HG03159 (cell line): ENCODE results near the gene PTPRK.
A peak's percentile ranks its signal among the peaks of the same experiment; 100 is the strongest.

ENCODE experiments used
- ATAC-seq: cut with Tn5 transposase; IDR thresholded peaks from one replicate; pipeline ENCODE4 v1.9.1; 2021; ENCODE audit warnings: mild to moderate bottlenecking, moderate library complexity; ENCODE audit not compliant: unreplicated experiment

The PTPRK gene

GRCh38 chr6:128156321-128157111 is 363.9 kb downstream of the PTPRK start:
- no peak for ATAC-seq

DNA sequence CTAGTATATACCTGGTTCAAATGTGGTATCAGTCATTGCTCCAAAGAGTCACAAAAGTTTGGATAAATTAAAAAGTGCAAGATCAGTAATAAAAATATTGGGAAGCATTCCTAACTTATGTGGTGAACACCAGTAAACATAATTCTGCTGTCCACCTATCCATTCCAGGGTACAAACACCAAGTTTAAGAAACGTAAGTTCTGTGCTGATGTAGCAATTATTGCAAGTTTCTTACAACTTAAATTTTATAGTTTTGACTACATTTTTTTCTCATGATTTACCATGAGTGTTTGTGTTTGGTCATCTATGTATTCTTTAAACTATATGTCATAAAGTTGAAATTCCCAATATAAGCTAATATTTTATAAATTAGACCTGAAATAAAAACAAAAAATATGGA is 364.6 kb downstream of the PTPRK start:
- no peak for ATAC-seq

DNA sequence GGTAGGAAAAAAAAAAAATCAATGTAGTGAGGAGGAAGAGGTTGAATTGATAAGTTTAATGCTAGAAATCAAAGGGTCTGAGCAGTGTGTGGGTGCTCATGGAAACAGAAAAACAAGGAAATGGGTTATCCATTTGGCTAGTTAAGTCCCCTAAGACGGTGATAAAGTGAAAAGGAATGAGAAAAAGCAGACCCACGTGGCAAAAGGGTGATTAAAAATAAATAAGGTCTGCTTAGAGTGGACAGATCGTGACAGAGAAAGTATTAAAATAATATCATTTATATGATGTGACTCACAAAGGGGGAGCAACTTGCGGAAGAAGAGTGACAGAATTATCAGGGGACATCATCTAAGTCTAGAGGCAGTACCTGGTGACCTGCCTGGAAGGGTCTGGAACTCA is 367.8 kb downstream of the PTPRK start:
- no peak for ATAC-seq

- no peak for ATAC-seq
These were observed 370.0 kb downstream of the PTPRK start for GRCh38 chr6:128150376-128150775.

- no peak for ATAC-seq
These were observed 370.6 kb downstream of the PTPRK start for GRCh38 chr6:128149796-128150195.

DNA sequence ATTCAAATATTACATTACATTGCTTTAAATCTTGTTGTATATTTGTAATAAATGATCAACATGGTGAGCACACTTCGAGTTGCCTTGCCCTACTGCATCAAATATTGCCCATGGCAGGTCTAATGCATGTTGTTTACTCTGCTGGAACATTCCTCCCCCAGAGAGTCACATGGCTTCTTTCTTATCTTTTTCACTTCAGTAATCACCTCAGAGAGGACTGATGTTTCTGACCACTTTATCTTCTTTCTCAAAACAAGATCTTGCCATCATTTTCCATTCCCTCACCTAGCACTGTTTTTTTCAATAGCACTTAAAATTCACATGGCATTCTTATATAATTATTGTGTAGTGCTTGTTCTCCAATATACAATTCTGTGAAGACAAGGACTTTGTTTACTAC is 376.1 kb downstream of the PTPRK start:
- no peak for ATAC-seq

DNA sequence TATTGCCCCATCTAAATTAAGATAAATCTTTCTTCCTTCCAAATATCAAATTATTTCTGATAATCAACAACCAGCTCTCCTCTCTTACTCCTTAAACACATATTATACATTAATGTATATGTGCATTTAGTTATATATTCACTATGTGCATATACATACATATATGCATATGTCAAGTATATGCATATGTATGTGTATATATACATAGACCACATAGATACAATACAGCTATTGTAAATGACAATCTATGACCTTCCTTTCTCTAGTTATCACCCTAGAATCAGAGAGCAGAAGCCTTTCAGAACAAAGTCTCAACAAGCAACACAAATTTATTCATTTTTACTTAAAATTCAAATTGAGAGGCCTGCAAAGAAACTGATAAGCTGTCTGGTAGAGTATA is 378.5 kb downstream of the PTPRK start:
- ATAC-seq: no peak

- ATAC-seq: no peak
These were observed 380.9 kb downstream of the PTPRK start for GRCh38 chr6:128139519-128139918.

GRCh38 chr6:128138694-128139093 is 381.7 kb downstream of the PTPRK start:
- no peak for ATAC-seq

- ATAC-seq: peak; percentile 49
These were observed 385.1 kb downstream of the PTPRK start for GRCh38 chr6:128135325-128135724.

GRCh38 chr6:128131566-128131965 is 388.8 kb downstream of the PTPRK start:
- ATAC-seq: no peak

GRCh38 chr6:128131036-128131435 is 389.4 kb downstream of the PTPRK start:
- ATAC-seq: no peak

- ATAC-seq: no peak
These were observed 390.7 kb downstream of the PTPRK start for GRCh38 chr6:128129679-128130078.

GRCh38 chr6:128127650-128128049 is 392.7 kb downstream of the PTPRK start:
- no peak for ATAC-seq

DNA sequence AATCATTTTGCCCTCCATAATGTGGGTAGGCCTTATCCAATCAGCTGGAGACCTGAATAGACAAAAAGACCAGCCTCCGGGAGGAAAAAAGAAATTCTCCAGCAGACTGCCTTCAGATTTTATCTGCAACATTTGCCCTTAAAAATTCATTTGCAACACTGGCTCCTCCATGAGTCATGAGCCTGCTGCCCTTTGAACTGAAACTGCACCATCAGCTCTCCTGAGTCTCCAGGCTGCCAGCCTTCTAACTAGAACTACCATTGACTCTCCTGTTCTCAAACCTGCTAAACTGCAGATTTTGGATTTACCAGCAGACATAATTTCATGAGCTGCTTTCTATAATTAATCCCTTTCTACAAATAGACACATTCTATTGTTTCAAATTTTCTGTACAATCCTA is 395.7 kb downstream of the PTPRK start:
- no peak for ATAC-seq

GRCh38 chr6:128121610-128122009 is 398.8 kb downstream of the PTPRK start:
- ATAC-seq: no peak

GRCh38 chr6:128121190-128121589 is 399.2 kb downstream of the PTPRK start:
- no peak for ATAC-seq

- ATAC-seq: no peak
These were observed 402.0 kb downstream of the PTPRK start for GRCh38 chr6:128118401-128118800.

- ATAC-seq: no peak
These were observed 402.5 kb downstream of the PTPRK start for GRCh38 chr6:128117916-128118315.

DNA sequence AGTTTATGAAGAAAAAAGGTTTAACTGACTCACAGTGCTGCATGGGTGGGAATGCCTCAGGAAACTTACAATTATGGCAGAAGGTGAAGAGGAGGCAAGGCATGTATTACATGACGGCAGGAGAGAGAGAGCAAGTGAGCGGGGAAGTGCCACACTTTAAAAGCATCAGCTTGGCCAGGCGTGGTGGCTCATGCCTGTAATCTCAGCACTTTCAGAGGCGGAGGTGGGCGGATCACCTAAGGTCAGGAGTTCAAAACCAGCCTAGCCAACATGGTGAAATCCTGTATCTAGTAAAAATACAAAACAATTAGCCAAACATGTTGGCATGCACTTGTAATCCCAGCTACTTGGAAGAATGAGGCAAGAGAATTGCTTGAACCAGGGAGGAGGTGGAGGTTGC is 406.2 kb downstream of the PTPRK start:
- ATAC-seq: no peak

- ATAC-seq: peak; percentile 80
These were observed 407.9 kb downstream of the PTPRK start for GRCh38 chr6:128112494-128112893.

DNA sequence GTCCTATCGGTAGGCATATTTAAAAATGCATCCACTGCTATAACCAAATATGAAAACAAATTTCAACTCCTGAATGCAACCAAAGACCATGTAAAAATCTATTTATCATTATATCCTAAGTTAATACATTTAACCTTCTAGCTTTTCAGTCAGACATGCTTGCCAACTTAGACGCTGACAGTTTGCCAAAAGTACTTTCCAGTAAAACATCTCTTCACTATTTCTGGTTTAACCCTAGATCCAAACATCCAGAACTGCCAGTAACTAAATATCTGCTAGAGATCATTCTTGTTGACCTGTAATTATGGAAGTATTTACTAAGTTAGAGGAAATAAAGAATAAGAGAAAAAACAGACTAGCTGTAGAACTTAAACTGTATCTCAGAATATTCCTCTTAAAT is 409.3 kb downstream of the PTPRK start:
- no peak for ATAC-seq

GRCh38 chr6:128107682-128108081 is 412.7 kb downstream of the PTPRK start:
- ATAC-seq: no peak
